Tibial nerve (tissue), 4 donors: ENCODE measurements around the gene ACKR4.

Experiments used
- CTCF ChIP-seq, 5 experiments: fragments of 200-600 bp in 3 of 5; fragments of 450-650 bp in 2 of 5; sonication (generic) in 3 of 5; IDR thresholded peaks; one replicate each; pipeline ENCODE4 v1.5.1; 2016 to 2019; ENCODE audit warnings: antibody characterized with exemption in 5 of 5, mild to moderate bottlenecking in 3 of 5, moderate library complexity in 2 of 5
- EP300 ChIP-seq, 2 donors: sonication (generic); formaldehyde crosslinking; IDR thresholded peaks; one replicate each; pipeline ENCODE4 v1.6.1; 2017; ENCODE audit warnings: antibody characterized with exemption in 2 of 2, mild to moderate bottlenecking in 1 of 2
- POLR2A ChIP-seq, 2 donors: fragments of 450-650 bp; IDR thresholded peaks; one replicate each; pipeline ENCODE4 v1.6.1; 2017; ENCODE audit warnings: antibody characterized with exemption in 2 of 2, mild to moderate bottlenecking in 2 of 2, moderate library complexity in 2 of 2

- TF ChIP-seq CTCF (IDR thresholded peaks at IDR 0.05) (no peak), POLR2A (IDR thresholded peaks at IDR 0.05) (no peak), EP300 (IDR thresholded peaks at IDR 0.05) (no peak)
Observed at GRCh38 chr3:132642539-132642847, 45.4 kb downstream of the ACKR4 start.
